IMR-90 (cell line): ENCODE data around the gene UBE2E2. TPM values are rescaled to one million over a fixed set of nuclear protein-coding genes. Genes with fewer than 3 reads are reported as not detected.

Experiments used
- ATAC-seq: fragments of 200-7000 bp; cut with Tn5 transposase; 2 replicates; pipeline ENCODE4 v1.9.1; 2020; ENCODE audit warnings: low read depth, mild to moderate bottlenecking, moderate library complexity
- BruUV-seq: library from RNA; stranded (reverse); fragments of 400-500 nt; replicated peaks from 2 replicates; lab custom pipeline; 2021; lab: Mats Ljungman, UMichigan
- CTCF ChIA-PET: fragments of 300-600 bp; formaldehyde crosslinking; extraction: SDS; loops from one replicate; lab custom pipeline; 2021; ENCODE audit warnings: antibody characterized with exemption; lab: Yijun Ruan, JAX
- POLR2A ChIA-PET: fragments of 300-600 bp; sonication (Branson Sonifier 250); formaldehyde crosslinking; loops from one replicate; lab custom pipeline; 2022; ENCODE audit warnings: antibody characterized with exemption; ENCODE audit not compliant: unreplicated experiment; lab: Charles Lee
- DNase-seq: peaks from one replicate; pipeline ENCODE4 v3.0.0; 2013
- H2AFZ ChIP-seq: replicated peaks from 2 replicates; pipeline ENCODE3; 2013; ENCODE audit warnings: low read length, mild to moderate bottlenecking; ENCODE audit not compliant: poor library complexity
- H2AK5ac ChIP-seq: 2 replicates; pipeline ENCODE4 v1.6.1; 2013; ENCODE audit warnings: low read depth, low read length, inconsistent platforms
- H2AK9ac ChIP-seq: replicated peaks from 2 replicates; pipeline ENCODE3; 2013; ENCODE audit warnings: mild to moderate bottlenecking, low read depth, low read length, moderate library complexity; ENCODE audit not compliant: poor library complexity
- H2BK120ac ChIP-seq: 2 replicates; pipeline ENCODE4 v1.6.1; 2013; ENCODE audit warnings: low read depth, low read length, inconsistent platforms
- H2BK15ac ChIP-seq: 3 replicates; pipeline ENCODE4 v1.6.1; 2013; ENCODE audit warnings: low read depth, low read length, inconsistent platforms
- H2BK20ac ChIP-seq: 2 replicates; pipeline ENCODE4 v1.6.1; 2013; ENCODE audit warnings: low read depth, mild to moderate bottlenecking, inconsistent platforms, low read length, moderate library complexity
- H2BK5ac ChIP-seq: 2 replicates; pipeline ENCODE4 v1.6.1; 2013; ENCODE audit warnings: mild to moderate bottlenecking, low read depth, low read length, inconsistent platforms; ENCODE audit not compliant: poor library complexity, severe bottlenecking
- H3K14ac ChIP-seq: replicated peaks from 2 replicates; pipeline ENCODE4 v1.6.1; 2013; ENCODE audit warnings: low read depth, low read length, inconsistent platforms
- H3K18ac ChIP-seq: 2 replicates; pipeline ENCODE4 v1.6.1; 2013; ENCODE audit warnings: low read depth, low read length, control low read depth
- H3K23ac ChIP-seq: 2 replicates; pipeline ENCODE4 v1.6.1; 2013; ENCODE audit warnings: low read depth, low read length, inconsistent platforms
- H3K27ac ChIP-seq: 2 replicates; pipeline ENCODE4 v1.5.1; 2013; ENCODE audit warnings: mild to moderate bottlenecking, control low read depth, low read length; ENCODE audit not compliant: insufficient read depth
- H3K27me3 ChIP-seq: 2 replicates; pipeline ENCODE4 v1.6.1; 2013; ENCODE audit warnings: low read length; ENCODE audit not compliant: control insufficient read depth, insufficient read depth
- H3K36me3 ChIP-seq: 2 replicates; pipeline ENCODE4 v1.6.1; 2013; ENCODE audit warnings: low read length, mixed read lengths; ENCODE audit not compliant: control insufficient read depth, insufficient read depth
- H3K4ac ChIP-seq: 2 replicates; pipeline ENCODE4 v1.6.1; 2013; ENCODE audit warnings: low read depth, low read length, inconsistent platforms
- H3K4me1 ChIP-seq: 2 replicates; pipeline ENCODE4 v1.6.1; 2013; ENCODE audit warnings: low read length, mixed read lengths; ENCODE audit not compliant: control insufficient read depth, insufficient read depth
- H3K4me2 ChIP-seq: 2 replicates; pipeline ENCODE4 v1.6.1; 2013; ENCODE audit warnings: low read depth, mild to moderate bottlenecking, control low read depth, low read length, moderate library complexity
- H3K4me3 ChIP-seq: 2 replicates; pipeline ENCODE4 v1.5.1; 2013; ENCODE audit warnings: low read depth, mild to moderate bottlenecking, control low read depth, low read length, moderate library complexity; ENCODE audit not compliant: insufficient read depth
- H3K56ac ChIP-seq: 2 replicates; pipeline ENCODE4 v1.6.1; 2013; ENCODE audit warnings: low read length, inconsistent platforms; ENCODE audit not compliant: insufficient read depth; ENCODE audit errors: extremely low read depth
- H3K79me1 ChIP-seq, 2 experiments: 2 replicates each; pipeline ENCODE4 v1.6.1; 2013; ENCODE audit warnings: low read length in 2 of 2, inconsistent platforms in 1 of 2, low read depth in 1 of 2
- H3K9ac ChIP-seq: 2 replicates; pipeline ENCODE4 v1.6.1; 2013; ENCODE audit warnings: low read depth, low read length, control low read depth
- H3K9me1 ChIP-seq: 2 replicates; pipeline ENCODE4 v1.6.1; 2013; ENCODE audit warnings: low read length, inconsistent platforms; ENCODE audit not compliant: insufficient read depth
- H3K9me3 ChIP-seq: 2 replicates; pipeline ENCODE4 v1.6.1; 2013; ENCODE audit warnings: low read length; ENCODE audit not compliant: control insufficient read depth, insufficient read depth
- H4K20me1 ChIP-seq: 2 replicates; pipeline ENCODE4 v1.6.1; 2013; ENCODE audit warnings: low read length, inconsistent platforms; ENCODE audit not compliant: insufficient read depth
- H4K5ac ChIP-seq: 2 replicates; pipeline ENCODE4 v1.6.1; 2013; ENCODE audit warnings: mild to moderate bottlenecking, low read depth, low read length, control low read depth
- H4K8ac ChIP-seq, 2 experiments: 2 replicates each; pipeline ENCODE4 v1.6.1; 2013; ENCODE audit warnings: low read depth in 2 of 2, low read length in 2 of 2, control low read depth in 1 of 2, inconsistent platforms in 1 of 2
- H4K91ac ChIP-seq: 2 replicates; pipeline ENCODE4 v1.6.1; 2013; ENCODE audit warnings: low read depth, low read length, inconsistent platforms; ENCODE audit not compliant: insufficient read depth
- ELK1 ChIP-seq: fragments of 150-350 bp; IDR thresholded peaks from 2 replicates; pipeline ENCODE4 v1.6.1; 2016; ENCODE audit warnings: low read depth, mild to moderate bottlenecking, low read length, moderate library complexity, borderline replicate concordance
- FOS ChIP-seq: fragments of 150-350 bp; IDR thresholded peaks from 2 replicates; pipeline ENCODE4 v1.6.1; 2016; ENCODE audit warnings: low read depth, low read length
- MAFK ChIP-seq: IDR thresholded peaks from 2 replicates; pipeline ENCODE4 v1.6.1; 2012; ENCODE audit warnings: low read depth, low read length, improper control_type of control experiment
- MXI1 ChIP-seq: IDR thresholded peaks from 2 replicates; pipeline ENCODE4 v1.6.1; 2012; ENCODE audit warnings: low read depth, mild to moderate bottlenecking, low read length, moderate library complexity, borderline replicate concordance
- RCOR1 ChIP-seq: IDR thresholded peaks from 2 replicates; pipeline ENCODE4 v1.6.1; 2012; ENCODE audit warnings: mild to moderate bottlenecking, low read length, improper control_type of control experiment; ENCODE audit not compliant: insufficient replicate concordance
- WGBS, 2 experiments: methylation state at CpG; one replicate each; pipeline versions ENCODE4 v1.1.5 to v1.1.7; 2013; ENCODE audit warnings: missing lambda C conversion rate in 2 of 2; ENCODE audit not compliant: insufficient read length in 1 of 2; ENCODE audit errors: extremely low coverage in 2 of 2; 5-methylcytosine and 5-hydroxymethylcytosine counted together
- dilution Hi-C: fragments of 300-500 bp; cut with HindIII; formaldehyde crosslinking; loops from one replicate; pipeline ENCODE4 v1.14.3; 2018; ENCODE audit warnings: low sequenced_read_pairs; ENCODE audit not compliant: unreplicated experiment
- in situ Hi-C: fragments of 300-500 bp; cut with MboI; formaldehyde crosslinking; loops from 3 replicates; pipeline ENCODE4 v1.14.3; 2019; ENCODE audit warnings: low sequenced_read_pairs, inconsistent platforms, mixed read lengths
- intact Hi-C: fragments of 100-400 bp; cut with micrococcal nuclease; formaldehyde crosslinking; loops from 2 replicates; pipeline ENCODE4 v1.10.0; 2022
- polyA plus RNA-seq, 3 experiments: library from polyadenylated mRNA; depleted of rRNA; stranded (reverse); fragments of >200 nt; gene quantifications; 2 replicates each; pipeline ENCODE4 v1.2.3, GENCODE V29; 2012; ENCODE audit warnings: low replicate concordance in 1 of 3
- total RNA-seq: library from RNA; depleted of rRNA; stranded (reverse); fragments of >200 nt; gene quantifications from 2 replicates; pipeline ENCODE4 v1.2.3, GENCODE V29; 2012
- TF ChIP-seq, protein P1 (sequence below): fragments of 150-350 bp; IDR thresholded peaks from 2 replicates; pipeline ENCODE4 v1.6.1; 2017; ENCODE audit warnings: mild to moderate bottlenecking, antibody characterized with exemption, low read length, low read depth

UBE2E2 gene
- total and polyA plus RNA-seq, 2 of the 4 experiments (the other 2 are of a cell fraction): 18.6 to 32.7 TPM

- no peak for TF ChIP-seq FOS
Observed at GRCh38 chr3:23239211-23240068, 36.3 kb downstream of the UBE2E2 start (continued).

DNA sequence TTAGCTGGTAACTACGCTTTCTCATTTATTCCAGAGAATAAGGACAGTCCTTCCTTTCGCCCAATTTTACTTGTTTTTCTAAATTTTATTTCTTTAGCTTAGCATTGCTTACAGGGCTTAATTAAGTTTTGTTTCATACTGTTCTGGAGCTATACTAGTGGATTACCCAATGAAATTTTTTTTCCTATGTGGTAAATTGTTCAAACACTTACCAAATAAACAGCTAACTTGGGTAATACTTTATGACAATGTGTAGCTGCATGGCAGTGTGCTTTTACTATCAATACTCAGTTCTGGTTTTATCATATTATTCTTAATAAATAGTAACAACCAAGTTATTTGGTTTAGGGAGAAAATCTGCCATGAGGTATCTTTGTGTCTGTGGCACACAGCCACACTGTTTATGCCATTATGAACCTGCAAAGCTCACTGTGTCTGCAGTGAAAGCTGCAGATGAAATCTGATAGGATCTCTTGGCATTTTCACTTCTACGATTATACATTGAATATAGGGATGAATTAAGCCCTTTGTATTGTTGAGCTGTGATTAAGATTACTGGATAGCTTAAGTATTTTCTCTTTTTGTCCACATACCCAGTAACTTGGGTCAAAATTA, 37.2 kb downstream of the UBE2E2 start:
- dilution Hi-C loops (no loop called here), in situ Hi-C loops (no loop called here), intact Hi-C loops (no loop called here)
- H4K20me1 ChIP-seq: no peaks in the 10 kb centered on the region; the same call in 1 of the 2 replicates
- no peaks in the 10 kb centered on the region for H3K36me3 ChIP-seq
- no peaks in the 10 kb centered on the region for H3K9me3 ChIP-seq
- BruUV-seq: no TSS peak
- H2AK5ac ChIP-seq: no peak overlapping the region
- no peak overlapping the region for H4K5ac ChIP-seq
- no peak overlapping the region for H3K4me2 ChIP-seq
- H2BK5ac ChIP-seq: no peak overlapping the region
- H3K4ac ChIP-seq: no peak overlapping the region
- H3K27ac ChIP-seq: no peak overlapping the region
- H3K9ac ChIP-seq: no peak overlapping the region
- TF ChIP-seq FOS (no peak), ELK1 (no peak), MXI1 (no peak), RCOR1 (no peak), MAFK (no peak)
- TF ChIP-seq, protein P1, sequence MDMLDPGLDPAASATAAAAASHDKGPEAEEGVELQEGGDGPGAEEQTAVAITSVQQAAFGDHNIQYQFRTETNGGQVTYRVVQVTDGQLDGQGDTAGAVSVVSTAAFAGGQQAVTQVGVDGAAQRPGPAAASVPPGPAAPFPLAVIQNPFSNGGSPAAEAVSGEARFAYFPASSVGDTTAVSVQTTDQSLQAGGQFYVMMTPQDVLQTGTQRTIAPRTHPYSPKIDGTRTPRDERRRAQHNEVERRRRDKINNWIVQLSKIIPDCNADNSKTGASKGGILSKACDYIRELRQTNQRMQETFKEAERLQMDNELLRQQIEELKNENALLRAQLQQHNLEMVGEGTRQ: no peak
- no peak overlapping the region for H2AFZ ChIP-seq
- no peaks in the 10 kb centered on the region for H3K27me3 ChIP-seq
- ChIA-PET POLR2A (no interaction called here), CTCF (no interaction called here)
- no peak overlapping the region for H2BK20ac ChIP-seq
- no peaks in the 10 kb centered on the region; the same call in 1 of the 2 replicates for H3K9me1 ChIP-seq
- ATAC-seq (peak; percentile 40), DNase-seq (no peak)
- 0 out of 2 replicates have a peak, but pooled peaks cover 3% of the 10 kb centered on the region for H3K4me1 ChIP-seq
- H2BK120ac ChIP-seq: no peak overlapping the region
- no peak overlapping the region for H3K4me3 ChIP-seq
- H3K23ac ChIP-seq: no peak overlapping the region
- no peak overlapping the region for H3K56ac ChIP-seq
- no peak overlapping the region for H3K14ac ChIP-seq
- no peak overlapping the region for H2BK15ac ChIP-seq
- no peak overlapping the region for H4K8ac ChIP-seq
- H2AK9ac ChIP-seq: no peak overlapping the region
- no peak overlapping the region for H4K91ac ChIP-seq
- H3K79me1 ChIP-seq: peaks cover 7 to 19% of the 10 kb centered on the region in 2 experiments; a peak in 2 of 4 replicates
- WGBS, 2 experiments: no CpG with 5 or more reads among the region's 3 CpGs
- H3K18ac ChIP-seq: no peak overlapping the region
